CD4-positive, alpha-beta T cell treated with Interleukin-17A for 4 hours (primary cell): ENCODE results near the gene CALD1.
"Not testable (repeated sequence)": the region's sequence is repeated elsewhere in the genome, so short reads cannot be mapped to it uniquely, and the experiment has no call there.

Experiments used
- DNase-seq: peaks from one replicate; pipeline ENCODE4 v3.0.0-alpha.2; 2020; ENCODE audit warnings: mixed read lengths

Gene CALD1

DNA sequence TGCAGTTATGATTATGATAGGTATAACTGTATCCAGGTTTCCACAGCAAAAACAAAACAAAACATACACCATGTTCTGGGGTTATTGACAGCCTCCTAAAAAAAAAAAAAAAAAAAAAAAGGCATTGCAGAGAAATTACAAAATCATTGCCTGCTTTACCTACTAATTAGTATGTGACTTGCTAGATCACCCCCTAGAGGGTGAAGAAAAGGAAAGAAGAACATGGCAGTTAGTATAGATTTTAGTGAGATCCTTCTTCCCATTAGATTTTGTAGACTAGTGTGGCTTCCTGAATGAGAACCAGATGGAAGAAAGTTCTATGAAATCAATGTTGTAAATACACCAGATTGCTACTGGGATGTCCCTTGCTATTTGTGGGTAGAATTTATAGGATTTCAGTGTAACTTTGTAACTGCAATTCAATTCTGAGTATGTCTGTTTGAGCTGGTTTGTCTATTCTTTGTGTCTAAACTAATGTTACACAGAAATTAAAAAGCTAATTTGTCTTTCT, 182.9 kb downstream of the CALD1 start:
- DNase-seq = no peak

DNA sequence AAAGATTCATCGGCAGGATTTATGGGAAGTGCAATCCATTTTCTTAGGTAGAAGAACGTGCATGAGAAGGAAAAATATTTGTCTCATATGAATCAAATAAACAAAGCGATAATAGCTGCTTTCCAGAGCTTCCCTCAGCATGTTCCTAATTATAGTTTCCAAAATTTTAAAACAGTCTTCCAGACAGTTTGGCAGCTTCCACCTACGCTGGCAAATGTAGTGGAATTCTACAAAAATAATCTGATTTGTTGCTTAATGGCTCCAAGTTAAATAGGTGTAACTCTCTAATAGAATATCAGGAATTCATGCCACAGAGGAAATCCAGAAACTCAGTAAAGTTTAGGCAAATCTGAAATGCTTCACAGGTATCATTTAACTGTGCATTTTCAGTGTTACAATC, 183.6 kb downstream of the CALD1 start:
- no peak for DNase-seq

DNA sequence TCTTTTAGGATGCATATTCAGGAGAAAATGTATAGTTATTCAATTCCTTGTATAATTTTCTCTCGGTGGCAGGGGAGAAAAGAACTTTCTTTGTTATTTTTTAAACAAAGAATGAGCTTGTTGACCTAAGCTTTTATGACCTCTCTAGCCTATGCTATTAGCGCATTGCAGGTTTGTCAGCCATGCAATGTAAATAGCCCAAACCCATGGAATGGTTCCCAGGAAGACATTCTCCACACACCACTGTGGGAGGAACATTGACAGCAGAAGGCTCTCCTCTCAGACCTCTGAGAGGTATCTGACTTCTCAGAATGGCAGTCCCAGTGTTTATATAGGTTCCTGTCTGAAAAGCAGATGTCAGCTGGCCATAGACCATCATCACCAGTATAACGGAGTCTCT, 187.3 kb downstream of the CALD1 start:
- DNase-seq = no peak

DNA sequence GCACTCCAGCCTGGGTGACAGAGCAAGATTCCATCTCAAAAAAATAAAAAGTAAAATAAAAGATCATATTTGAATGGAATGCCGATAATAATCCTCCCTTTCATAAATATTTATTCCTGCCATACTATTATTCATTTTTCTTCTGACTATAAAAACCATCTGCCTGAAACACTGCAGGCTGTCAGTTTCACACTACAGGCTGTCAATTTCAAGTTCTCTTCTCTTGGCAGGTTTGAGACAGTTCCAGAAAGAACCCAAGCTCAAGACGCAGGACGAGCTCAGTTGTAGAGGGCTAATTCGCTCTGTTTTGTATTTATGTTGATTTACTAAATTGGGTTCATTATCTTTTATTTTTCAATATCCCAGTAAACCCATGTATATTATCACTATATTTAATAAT, 188.7 kb downstream of the CALD1 start:
- no peak for DNase-seq

DNA sequence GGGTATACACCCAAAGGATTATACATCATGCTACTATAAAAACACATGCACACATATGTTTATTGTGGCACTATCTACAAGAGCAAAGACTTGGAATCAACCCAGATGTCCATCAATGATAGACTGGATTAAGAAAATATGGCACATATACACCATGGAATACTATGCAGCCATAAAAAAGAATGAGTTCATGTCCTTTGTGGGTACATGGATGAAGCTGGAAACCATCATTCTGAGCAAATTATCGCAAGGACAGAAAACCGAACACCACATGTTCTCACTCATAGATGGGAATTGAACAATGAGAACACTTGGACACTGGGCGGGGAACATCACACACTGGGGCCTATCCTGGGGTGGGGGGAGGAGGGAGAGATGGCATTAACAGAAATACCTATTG, 202.2 kb downstream of the CALD1 start:
- DNase-seq = not testable (repeated sequence)

DNA sequence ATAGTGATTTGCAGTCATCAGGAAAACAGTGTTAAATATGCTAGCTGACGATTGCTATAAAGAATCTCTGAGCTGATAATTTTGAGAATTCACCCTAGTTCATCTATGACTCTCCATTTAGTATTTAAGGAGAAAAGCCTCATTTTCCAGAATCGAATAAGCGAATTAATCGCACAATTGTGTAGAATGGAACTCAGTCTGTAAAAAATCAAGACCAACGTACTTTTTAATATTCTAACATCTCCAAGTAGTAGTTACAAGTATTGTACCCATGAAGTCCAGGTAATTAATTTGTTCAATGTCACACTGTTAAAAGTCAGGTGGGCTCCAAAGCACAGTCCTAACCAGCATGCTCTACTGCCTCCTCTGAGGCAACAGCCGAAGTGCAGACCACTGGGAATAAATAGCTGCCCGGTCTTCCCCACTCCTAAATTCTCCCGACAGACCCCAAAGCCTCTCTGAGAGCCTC, 206.5 kb downstream of the CALD1 start:
- DNase-seq = no peak

DNA sequence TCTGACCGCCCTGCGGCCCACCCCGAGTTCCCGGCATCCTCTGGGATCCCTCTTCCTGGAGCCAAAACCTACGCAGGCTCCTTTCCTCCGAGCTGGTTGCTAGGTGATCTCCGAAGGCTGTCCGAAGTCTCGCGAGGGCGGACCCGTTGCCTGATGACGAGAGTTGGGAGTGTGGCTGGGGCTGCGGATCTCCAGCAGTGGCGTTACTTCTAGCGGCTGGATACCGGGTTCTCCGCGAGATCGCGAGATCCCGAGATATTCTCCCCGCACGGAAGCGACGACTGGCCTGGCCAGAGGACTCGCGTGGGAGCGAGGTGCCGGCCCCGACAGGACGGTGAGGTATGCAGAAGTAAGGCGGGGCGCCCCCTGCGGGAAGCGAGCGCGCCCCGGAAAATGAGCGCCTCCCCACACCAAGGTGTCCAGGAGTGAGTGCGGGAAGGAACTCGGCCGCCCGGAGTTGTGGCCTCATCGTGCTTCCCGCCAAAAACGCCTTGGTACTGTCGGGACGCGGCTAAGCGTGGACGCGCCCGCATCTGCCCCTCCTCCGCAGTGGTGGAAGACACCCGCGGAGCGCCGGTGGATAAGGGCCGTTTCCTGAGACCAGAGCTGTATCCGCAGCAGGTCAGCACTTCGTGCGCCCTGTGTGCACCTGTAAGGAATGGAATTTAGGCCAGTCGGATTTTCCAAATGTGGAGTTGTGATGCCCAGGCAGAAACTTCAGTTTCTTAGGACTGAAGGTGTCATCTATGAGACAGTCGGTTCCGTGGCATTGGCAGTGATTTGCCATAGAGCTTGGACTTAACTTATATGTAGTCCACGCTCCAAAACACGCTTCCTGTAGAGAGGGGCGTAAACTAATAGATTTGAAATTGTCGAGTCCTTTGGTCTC, 207.2 kb downstream of the CALD1 start, which contains the start of gene AGBL3:
TSS of gene AGBL3 (plus strand) at position 146 of the 889 bp plus-strand sequence. CDS start 1,426 bp downstream, outside the sequence.
- peak; percentile 89 for DNase-seq

DNA sequence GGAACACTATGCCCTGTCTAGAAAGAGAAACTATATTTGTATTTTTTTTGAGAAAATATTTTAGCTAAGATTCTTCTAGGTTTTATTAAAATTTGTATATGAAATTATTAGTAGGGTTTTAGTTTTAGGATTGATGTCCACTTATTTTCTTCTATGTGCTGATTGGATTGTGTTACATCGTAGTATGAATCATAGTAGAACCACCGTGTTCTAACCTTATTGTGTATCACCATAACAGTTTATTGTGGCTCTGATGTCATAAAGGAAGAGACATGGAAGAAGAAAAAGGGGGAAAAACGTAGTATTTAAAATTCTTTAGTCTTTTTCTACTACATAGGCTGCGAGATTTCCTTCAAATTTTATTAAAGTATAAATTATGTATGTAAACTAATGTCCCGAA, 208.7 kb downstream of the CALD1 start:
- DNase-seq = no peak

DNA sequence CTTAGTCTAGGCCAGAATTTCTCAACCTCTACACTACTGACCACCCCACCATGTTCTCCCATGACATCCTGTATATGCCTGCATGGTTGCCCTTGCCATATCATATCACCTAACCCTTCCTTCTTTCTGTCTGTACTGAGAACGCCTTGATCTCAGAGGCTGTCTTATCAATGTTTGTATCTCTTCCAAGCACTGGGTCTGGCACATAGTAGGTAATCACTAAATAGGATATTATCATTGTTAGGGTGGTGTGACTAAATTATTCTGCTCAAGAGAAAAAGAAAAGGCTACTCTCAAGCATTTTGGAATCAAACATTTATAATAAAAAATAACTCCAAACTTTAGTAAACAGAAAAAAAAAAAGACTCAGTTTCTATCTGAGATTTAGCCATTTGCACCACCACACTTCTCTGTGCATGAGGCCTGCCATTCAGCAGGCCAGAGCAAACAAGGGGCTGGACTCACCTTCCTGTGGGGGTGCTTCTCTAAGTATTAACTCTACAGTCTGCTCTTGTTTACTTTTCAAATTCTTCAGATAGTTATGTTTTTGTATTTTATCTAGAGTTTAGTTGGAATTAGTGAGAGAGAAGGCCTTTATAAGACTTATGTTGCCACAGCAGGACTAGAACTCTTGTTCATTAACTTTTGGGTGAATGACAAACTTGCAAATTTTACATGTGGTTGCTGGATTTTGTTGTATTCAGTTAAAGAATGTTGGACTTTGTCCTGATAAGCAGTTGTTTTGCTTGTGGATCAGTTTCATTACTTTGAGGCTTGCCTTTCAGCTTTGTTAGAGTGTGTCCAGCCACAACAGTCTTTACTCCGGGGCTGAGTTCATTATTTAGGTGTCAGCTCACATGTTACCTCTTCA, 212.3 kb downstream of the CALD1 start:
- DNase-seq = no peak

DNA sequence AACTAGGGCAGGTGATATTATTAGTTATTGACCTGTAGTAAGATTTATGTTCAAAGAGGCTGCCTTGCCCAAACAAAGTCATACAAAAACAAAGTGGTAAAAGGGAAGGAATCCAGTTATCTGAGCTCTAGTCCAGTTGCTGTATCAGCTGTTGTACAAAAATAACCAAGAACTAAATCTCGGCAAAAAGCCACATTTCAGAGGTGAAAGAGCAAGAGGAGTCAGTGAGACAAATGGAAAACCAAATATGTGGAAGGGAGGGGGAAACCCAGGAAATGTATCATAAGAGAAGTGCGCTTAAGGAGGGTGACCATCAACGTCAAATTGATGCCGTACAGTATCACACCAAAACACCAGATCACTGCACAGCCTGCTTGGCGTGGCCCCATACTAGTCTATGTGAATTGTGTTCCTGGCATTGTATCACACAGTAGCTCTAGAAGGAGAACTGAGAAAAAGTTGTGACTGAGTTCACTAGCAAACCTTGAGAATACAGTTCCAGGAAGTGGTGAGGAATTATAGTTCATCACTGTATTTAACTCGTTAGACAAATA, 213.3 kb downstream of the CALD1 start:
- peak; percentile 7 for DNase-seq

DNA sequence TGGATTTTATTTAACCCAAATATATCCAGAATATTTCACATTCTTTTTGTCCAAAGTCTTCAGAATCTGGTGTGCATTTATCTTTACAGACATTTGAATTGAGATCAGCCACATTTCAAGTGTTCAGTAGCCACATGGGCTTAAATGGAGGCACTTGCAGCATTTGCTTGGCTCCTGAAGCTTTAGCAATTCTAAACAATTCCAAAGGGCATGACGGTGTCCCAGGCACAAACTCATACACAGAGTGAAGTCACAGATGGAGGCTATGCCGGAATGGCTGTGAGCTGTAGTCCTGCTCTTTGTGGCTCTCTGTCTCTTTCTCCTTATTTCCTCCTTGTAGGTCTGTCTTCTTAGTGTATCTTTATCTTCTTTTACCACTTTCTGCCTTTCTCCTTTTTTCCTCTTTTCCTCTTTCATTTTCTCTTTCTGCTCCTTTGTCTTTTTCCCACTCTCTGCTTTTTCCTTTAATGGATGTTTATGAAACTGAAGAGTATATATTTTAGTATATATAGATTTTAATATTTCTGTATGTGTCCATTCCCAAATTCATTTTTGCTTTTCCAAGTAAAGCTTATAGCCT, 214.5 kb downstream of the CALD1 start:
- no peak for DNase-seq

DNA sequence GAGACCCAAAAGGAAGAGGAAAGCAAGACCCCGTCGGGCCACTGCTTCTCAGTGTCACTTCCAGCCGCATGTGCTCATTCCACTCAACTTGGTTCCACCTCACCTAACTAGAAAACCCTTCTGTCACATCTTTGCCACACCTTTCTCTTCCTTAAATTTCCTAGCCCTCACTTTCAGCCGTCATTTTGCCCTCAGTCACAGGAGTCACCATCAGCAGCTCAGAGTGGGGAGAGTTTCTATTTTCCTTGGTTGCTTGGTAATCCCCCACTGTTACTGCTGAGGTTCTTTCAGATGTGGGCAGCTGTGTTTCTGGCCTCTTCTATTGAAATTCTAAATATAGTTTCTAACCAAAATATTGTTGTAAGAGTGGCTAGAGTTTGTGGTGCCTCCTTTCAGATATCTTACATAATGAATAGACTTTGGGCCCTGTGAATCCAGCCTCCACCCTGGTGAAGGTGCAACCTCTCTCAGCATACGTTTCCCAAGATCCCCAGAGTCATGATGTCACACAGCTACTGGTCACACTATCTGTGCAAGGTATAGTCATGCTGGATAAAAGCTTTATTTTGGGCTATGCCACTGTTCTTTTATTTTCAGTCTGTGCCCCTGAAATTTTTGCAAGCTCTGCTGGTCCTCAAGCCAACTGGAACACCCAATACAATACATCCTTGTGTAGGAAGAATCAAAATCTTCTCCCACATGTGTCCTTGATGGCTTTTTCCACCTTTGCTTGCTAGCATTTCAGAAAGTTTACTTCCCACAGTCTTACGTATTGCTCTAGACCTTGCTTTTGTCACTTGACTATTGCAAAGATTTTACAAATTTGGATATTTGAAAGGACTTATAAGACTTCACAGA, 216.0 kb downstream of the CALD1 start:
- no peak for DNase-seq

DNA sequence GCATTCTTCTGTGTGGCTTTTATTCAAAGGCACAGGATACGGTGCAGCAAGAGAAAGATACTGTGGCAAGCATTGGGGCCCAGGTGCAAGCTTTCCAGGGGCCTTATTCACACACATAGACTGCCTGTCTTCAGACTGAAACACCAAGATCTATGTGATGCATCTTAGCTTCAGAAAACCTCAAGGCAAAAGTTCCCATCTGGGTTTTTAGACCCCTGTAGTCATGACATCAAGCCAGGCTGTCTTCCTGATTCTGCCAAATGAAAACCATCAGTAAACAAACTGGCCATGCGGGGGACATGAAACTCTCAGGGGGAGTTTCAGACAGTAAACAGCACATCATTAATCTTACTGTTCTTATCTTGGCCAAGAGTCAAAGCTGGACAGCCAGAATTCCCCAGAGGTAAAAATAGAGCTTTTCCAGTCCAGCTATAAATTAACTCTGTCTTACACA, 216.7 kb downstream of the CALD1 start:
- DNase-seq = peak; percentile 24

DNA sequence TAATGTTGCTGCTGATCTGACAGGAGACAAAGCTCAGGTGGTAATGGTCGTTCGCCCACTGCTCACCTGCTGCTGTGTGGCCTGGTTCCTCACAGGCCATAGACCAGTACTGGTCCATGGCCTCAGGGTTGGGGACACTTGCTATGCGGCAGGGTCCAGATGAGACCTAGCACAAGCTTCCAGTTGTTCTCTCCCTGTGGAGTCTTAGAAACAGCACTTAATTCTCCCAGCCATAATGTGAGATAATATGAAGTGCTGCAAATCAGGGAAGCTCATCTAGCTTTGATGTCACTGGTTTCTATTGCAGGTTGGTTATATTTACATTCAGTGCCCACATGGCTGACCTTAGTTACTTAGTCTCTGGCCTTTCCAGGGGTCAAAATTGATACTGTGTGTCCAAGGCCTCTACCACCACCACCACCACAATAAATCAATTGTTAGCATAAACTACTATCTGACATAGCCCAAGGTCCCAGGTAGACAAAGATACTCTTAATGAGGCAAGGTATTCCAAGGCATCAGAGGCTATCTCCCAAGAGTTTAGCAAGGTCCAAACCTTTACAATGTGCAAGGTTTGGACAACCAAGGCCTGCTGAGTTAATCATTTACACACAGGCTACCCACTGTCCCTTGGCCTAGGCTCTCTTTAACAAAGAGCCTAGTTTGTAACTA, 217.9 kb downstream of the CALD1 start:
- DNase-seq = no peak

DNA sequence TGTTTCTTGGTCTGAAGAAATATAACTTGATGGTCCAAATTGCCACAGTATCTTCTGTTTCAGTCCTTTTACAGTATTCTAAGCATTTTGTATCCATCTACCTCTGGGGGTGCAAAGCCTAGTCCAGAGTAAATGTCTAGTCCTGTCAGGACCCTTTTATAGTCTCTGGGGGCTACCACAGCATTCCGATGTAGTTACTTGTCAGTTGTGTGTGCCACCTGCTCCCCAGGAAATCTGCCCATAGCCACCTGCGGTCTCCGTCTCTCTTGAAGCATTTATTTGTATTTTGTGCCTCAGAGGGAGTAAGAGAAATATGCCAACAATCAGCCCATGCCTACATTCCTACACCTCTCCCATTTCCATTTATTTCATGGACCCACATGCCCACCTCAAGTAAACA, 219.7 kb downstream of the CALD1 start:
- no peak for DNase-seq

DNA sequence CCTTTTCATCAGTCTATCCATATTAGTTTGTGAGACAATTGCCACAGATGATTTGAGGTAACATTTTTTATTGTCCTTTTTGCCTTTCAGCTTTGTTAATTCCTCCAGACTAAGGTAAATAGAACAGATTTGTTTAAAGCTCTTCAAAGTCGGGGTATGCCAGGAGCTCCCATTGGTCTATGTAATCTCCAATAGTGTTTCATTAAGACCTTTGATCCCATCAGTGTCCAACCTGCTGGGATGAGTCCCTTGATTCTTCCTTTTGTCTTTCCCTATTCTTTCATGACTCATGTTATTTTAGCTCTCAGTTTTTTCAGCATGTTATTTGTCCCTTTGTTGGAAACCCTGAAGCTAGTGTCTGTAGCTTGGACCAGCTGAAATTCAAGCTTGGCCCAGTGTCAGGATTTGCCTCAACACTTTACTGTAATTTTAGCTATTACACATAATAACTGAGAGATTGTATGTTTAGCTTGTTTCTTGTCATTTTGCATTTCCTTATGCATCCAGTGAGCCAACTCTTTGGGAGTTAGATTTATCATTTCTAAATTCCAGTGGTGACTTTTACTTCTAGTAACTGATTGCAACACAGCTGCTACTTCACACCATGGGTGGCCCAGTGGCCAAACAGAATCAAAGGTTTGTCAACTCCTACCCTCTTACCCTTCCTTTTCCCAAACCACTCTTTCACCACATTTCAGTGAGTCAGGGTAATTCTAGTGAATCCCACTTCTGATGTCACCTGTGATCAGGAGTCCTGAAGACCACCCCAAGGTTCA, 222.1 kb downstream of the CALD1 start:
- no peak for DNase-seq

DNA sequence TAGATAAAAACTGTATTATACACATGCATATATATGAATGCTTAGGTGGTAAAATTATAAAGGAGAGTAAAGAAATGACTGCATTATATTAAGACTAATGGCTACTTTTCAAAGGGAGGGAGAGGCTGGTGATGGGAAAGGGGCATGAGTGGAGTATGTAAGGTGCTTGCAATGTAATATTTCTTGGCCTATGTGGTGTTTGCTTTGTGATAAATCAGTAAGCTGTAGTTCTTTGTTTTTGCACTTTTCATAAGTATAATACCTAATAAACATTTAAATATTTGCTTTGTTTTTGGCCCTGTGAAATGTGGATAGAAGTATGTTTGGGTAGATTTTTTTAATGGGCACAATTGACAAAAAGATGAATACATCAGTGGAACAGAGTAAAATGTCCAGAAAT, 232.8 kb downstream of the CALD1 start:
- no peak for DNase-seq
